GM19238 (cell line): ENCODE data around the gene MPND.

Source experiments
- DNase-seq: peaks from one replicate; pipeline ENCODE4 v3.0.0; 2011; ENCODE audit warnings: low spot score; ENCODE audit not compliant: insufficient read length

The MPND gene

GRCh38 chr19:4343370-4344307 is at the start of gene MPND:
Gene MPND, plus strand, starts transcription at chr19:4343562. Its CDS starts 32 bp downstream, at chr19:4343594.
- peak; percentile 86 for DNase-seq

GRCh38 chr19:4294389-4294788 is 49.0 kb upstream of the MPND start:
- no peak for DNase-seq

GRCh38 chr19:4295972-4296771 is 47.2 kb upstream of the MPND start:
- DNase-seq, result no peak

- DNase-seq, result no peak
Observed at GRCh38 chr19:4297901-4298809, 45.2 kb upstream of the MPND start.

GRCh38 chr19:4298810-4299550 is 44.4 kb upstream of the MPND start:
- DNase-seq, result no peak

GRCh38 chr19:4300589-4300988 is 42.8 kb upstream of the MPND start:
- no peak for DNase-seq

- no peak for DNase-seq
Observed at GRCh38 chr19:4301590-4302242, 41.6 kb upstream of the MPND start.

- DNase-seq, result no peak
Observed at GRCh38 chr19:4302243-4302640, 41.1 kb upstream of the MPND start, which contains the start of gene TMIGD2. Gene TMIGD2, minus strand, starts transcription at chr19:4302389. Its CDS starts 4 bp downstream, at chr19:4302385.

GRCh38 chr19:4303819-4304537 is 39.4 kb upstream of the MPND start:
- DNase-seq, result no peak

- peak; percentile 93 for DNase-seq
Observed at GRCh38 chr19:4304538-4305256, 38.7 kb upstream of the MPND start, which contains the start of gene FSD1. Gene FSD1, plus strand, starts transcription at chr19:4304598. Its CDS starts 149 bp downstream, at chr19:4304747.

- DNase-seq, result no peak
Observed at GRCh38 chr19:4305257-4305612, 38.1 kb upstream of the MPND start.

- no peak for DNase-seq
Observed at GRCh38 chr19:4305659-4306058, 37.7 kb upstream of the MPND start.

- DNase-seq, result no peak
Observed at GRCh38 chr19:4310247-4311121, 32.9 kb upstream of the MPND start.

- no peak for DNase-seq
Observed at GRCh38 chr19:4313847-4314490, 29.4 kb upstream of the MPND start.

GRCh38 chr19:4316956-4317355 is 26.4 kb upstream of the MPND start:
- DNase-seq, result no peak

GRCh38 chr19:4318460-4318859 is 24.9 kb upstream of the MPND start:
- no peak for DNase-seq
